Fibroblast of lung (primary cell): ENCODE data around the gene CDKN2A.

Experiments used
- CTCF ChIP-seq, 2 donors: IDR thresholded peaks in 1 of 2; conservative IDR thresholded peaks in 1 of 2; 1 replicate in 1 of 2; 2 replicates in 1 of 2; pipeline ENCODE4 v1.5.1; 2011 to 2012; ENCODE audit warnings: low read length in 2 of 2, control low read depth in 1 of 2, inconsistent platforms in 1 of 2, low read depth in 1 of 2, mild to moderate bottlenecking in 1 of 2
- EZH2 ChIP-seq: IDR thresholded peaks from 2 replicates; pipeline ENCODE4 v1.5.1; 2012; ENCODE audit warnings: low read length, control low read depth, mild to moderate bottlenecking; ENCODE audit errors: missing control alignments

GRCh38 chr9:21974722-21975409, 19.3 kb downstream of the CDKN2A start:
- TF ChIP-seq CTCF (conservative IDR thresholded peaks at IDR 0.05 in 1 of 2, IDR thresholded peaks at IDR 0.05 in 1 of 2; ENCODE audit: low read depth in 1 of 2, low read length in 2 of 2), result no peak
- TF ChIP-seq EZH2, result no peak
